Esophagus squamous epithelium (tissue), 4 donors: ENCODE results near the gene SLC25A44.

Source experiments
- POLR2A ChIP-seq, 4 donors: fragments of 450-650 bp; IDR thresholded peaks; one replicate each; pipeline ENCODE4 v1.6.1; 2017; ENCODE audit warnings: antibody characterized with exemption in 4 of 4, mild to moderate bottlenecking in 4 of 4, moderate library complexity in 3 of 4
- TF ChIP-seq, protein P1 (sequence below), 6 experiments: fragments of 450-650 bp in 4 of 6; fragments of 200-600 bp in 2 of 6; sonication (generic) in 2 of 6; IDR thresholded peaks; one replicate each; pipeline ENCODE4 v1.5.1; 2016 to 2019; ENCODE audit warnings: antibody characterized with exemption in 6 of 6, mild to moderate bottlenecking in 4 of 6, moderate library complexity in 4 of 6

DNA sequence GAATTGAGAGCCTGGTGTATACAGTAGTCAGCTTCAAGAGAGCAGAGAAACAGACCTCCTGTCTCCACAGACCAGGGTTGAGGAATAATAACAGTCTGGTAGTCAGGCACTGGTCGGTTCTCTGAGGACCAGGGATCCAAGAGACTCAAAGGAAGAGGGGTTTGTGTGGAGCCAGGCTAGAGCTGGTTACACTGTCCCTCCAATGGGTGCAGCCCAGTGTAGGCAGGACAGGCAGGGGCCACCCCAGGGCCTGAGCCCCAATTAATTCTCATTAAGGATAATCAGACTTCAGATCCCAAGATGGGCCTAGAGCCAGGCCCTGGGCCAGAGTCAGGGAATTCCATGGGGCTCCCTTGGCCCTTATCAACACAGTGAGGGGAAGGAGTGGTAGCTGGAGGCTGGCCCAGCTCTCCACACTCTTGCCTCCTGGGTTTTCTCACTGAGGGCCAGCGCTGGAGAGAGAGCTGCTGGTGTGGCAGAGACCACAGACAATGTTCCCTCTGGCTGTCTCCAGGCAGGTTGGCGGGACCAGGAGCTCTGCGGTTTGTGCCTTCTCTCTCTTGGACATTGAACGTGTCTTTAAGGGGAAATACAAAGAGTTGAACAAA is 31.4 kb upstream of the SLC25A44 start:
- TF ChIP-seq, protein P1, sequence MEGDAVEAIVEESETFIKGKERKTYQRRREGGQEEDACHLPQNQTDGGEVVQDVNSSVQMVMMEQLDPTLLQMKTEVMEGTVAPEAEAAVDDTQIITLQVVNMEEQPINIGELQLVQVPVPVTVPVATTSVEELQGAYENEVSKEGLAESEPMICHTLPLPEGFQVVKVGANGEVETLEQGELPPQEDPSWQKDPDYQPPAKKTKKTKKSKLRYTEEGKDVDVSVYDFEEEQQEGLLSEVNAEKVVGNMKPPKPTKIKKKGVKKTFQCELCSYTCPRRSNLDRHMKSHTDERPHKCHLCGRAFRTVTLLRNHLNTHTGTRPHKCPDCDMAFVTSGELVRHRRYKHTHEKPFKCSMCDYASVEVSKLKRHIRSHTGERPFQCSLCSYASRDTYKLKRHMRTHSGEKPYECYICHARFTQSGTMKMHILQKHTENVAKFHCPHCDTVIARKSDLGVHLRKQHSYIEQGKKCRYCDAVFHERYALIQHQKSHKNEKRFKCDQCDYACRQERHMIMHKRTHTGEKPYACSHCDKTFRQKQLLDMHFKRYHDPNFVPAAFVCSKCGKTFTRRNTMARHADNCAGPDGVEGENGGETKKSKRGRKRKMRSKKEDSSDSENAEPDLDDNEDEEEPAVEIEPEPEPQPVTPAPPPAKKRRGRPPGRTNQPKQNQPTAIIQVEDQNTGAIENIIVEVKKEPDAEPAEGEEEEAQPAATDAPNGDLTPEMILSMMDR (IDR thresholded peaks at IDR 0.05): no peak
- TF ChIP-seq POLR2A (IDR thresholded peaks at IDR 0.05): no peak
